HepG2 (cell line): ENCODE results near the gene SHLD1. TPM values are rescaled to one million over a fixed set of nuclear protein-coding genes. Genes with fewer than 3 reads are reported as not detected.

Experiments
- AHR ChIP-seq: IDR thresholded peaks from 2 replicates; pipeline ENCODE4 v1.6.1; 2018; ENCODE audit warnings: missing genetic modification reagents, missing compliant biosample characterization
- ARHGAP35 ChIP-seq: sonication (generic); formaldehyde crosslinking; IDR thresholded peaks from 2 replicates; pipeline ENCODE4 v1.9.0; 2022; ENCODE audit warnings: mild to moderate bottlenecking, inconsistent platforms, moderate library complexity, missing genetic modification reagents, borderline replicate concordance
- ARNT ChIP-seq: fragments of 450-650 bp; IDR thresholded peaks from 2 replicates; pipeline ENCODE4 v1.6.1; 2017
- ATAD3A ChIP-seq: sonication (generic); formaldehyde crosslinking; IDR thresholded peaks from 2 replicates; pipeline ENCODE4 v1.4.0; 2020; ENCODE audit warnings: missing genetic modification reagents
- BHLHE40 ChIP-seq: IDR thresholded peaks from 2 replicates; pipeline ENCODE4 v1.6.1; 2011; ENCODE audit warnings: low read length, improper control_type of control experiment
- FOXK1 ChIP-seq: sonication (generic); formaldehyde crosslinking; IDR thresholded peaks from 2 replicates; pipeline ENCODE4 v1.4.0; 2020; ENCODE audit warnings: low read depth, missing genetic modification reagents, borderline replicate concordance
- GTF2F1 ChIP-seq: fragments of 150-350 bp; IDR thresholded peaks from 2 replicates; pipeline ENCODE4 v1.6.1; 2014; ENCODE audit warnings: low read length
- HNRNPL ChIP-seq: fragments of 200-400 bp; formaldehyde crosslinking; IDR thresholded peaks from 2 replicates; pipeline ENCODE4 v1.6.1; 2017; ENCODE audit warnings: mild to moderate bottlenecking, low read depth, low read length
- JDP2 ChIP-seq: sonication (generic); formaldehyde crosslinking; IDR thresholded peaks from 2 replicates; pipeline ENCODE4 v1.8.1; 2022; ENCODE audit warnings: missing genetic modification reagents, borderline replicate concordance
- KAT7 ChIP-seq: IDR thresholded peaks from 2 replicates; pipeline ENCODE4 v1.6.1; 2018; ENCODE audit warnings: borderline replicate concordance, missing compliant biosample characterization
- MBNL3 ChIP-seq: fragments of 250-450 bp; sonication (Bioruptor Pico); conservative IDR thresholded peaks from 2 replicates; pipeline ENCODE4 v1.8.0; 2022; ENCODE audit warnings: mild to moderate bottlenecking, inconsistent platforms
- MED13 ChIP-seq: sonication (generic); formaldehyde crosslinking; IDR thresholded peaks from 2 replicates; pipeline ENCODE4 v1.5.0; 2020; ENCODE audit warnings: missing genetic modification reagents
- NCOA5 ChIP-seq: sonication (generic); formaldehyde crosslinking; IDR thresholded peaks from 2 replicates; pipeline ENCODE4 v1.4.0; 2020; ENCODE audit warnings: missing genetic modification reagents
- PLSCR1 ChIP-seq: sonication (generic); formaldehyde crosslinking; IDR thresholded peaks from 2 replicates; pipeline ENCODE4 v1.5.0; 2020; ENCODE audit warnings: missing genetic modification reagents, mild to moderate bottlenecking, borderline replicate concordance
- POGK ChIP-seq: sonication (generic); formaldehyde crosslinking; conservative IDR thresholded peaks from 2 replicates; pipeline ENCODE4 v1.8.0; 2022; ENCODE audit warnings: mild to moderate bottlenecking, moderate library complexity, missing genetic modification reagents
- POLR2AphosphoS5 ChIP-seq: IDR thresholded peaks from 2 replicates; pipeline ENCODE4 v1.6.1; 2012; ENCODE audit warnings: low read depth, low read length
- RAD21 ChIP-seq: fragments of 450-650 bp; formaldehyde crosslinking; IDR thresholded peaks from 2 replicates; pipeline ENCODE4 v1.5.0; 2020; ENCODE audit warnings: mild to moderate bottlenecking
- REXO4 ChIP-seq: sonication (generic); formaldehyde crosslinking; IDR thresholded peaks from 2 replicates; pipeline ENCODE4 v1.8.0; 2022; ENCODE audit warnings: missing genetic modification reagents, mild to moderate bottlenecking, borderline replicate concordance
- RFX5 ChIP-seq: IDR thresholded peaks from 2 replicates; pipeline ENCODE4 v1.6.1; 2011; ENCODE audit warnings: low read depth, low read length, improper control_type of control experiment
- RFXANK ChIP-seq: IDR thresholded peaks from 2 replicates; pipeline ENCODE4 v1.6.1; 2016
- TRIM24 ChIP-seq: sonication (generic); formaldehyde crosslinking; IDR thresholded peaks from 2 replicates; pipeline ENCODE4 v1.8.0; 2022; ENCODE audit warnings: mild to moderate bottlenecking, missing genetic modification reagents
- XRCC5 ChIP-seq: fragments of 200-400 bp; formaldehyde crosslinking; optimal IDR thresholded peaks from 2 replicates; pipeline ENCODE3; 2017; ENCODE audit warnings: mild to moderate bottlenecking, low read length
- ZNF562 ChIP-seq: sonication (generic); formaldehyde crosslinking; IDR thresholded peaks from 2 replicates; pipeline ENCODE4 v1.8.0; 2022; ENCODE audit warnings: missing genetic modification reagents, borderline replicate concordance
- polyA plus RNA-seq, 8 experiments: library from polyadenylated mRNA; depleted of rRNA in 3 of 8; stranded (reverse) in 7 of 8; unstranded in 1 of 8; fragments of >200 nt; fragmentation: Illumina TruSeq in 4 of 8; extraction: Trizol in 4 of 8; gene quantifications; 2 replicates each; pipeline versions ENCODE4 v1.2.1 to v1.2.3, GENCODE V29; 2011 to 2016; ENCODE audit warnings: low read depth in 4 of 8, missing spikeins in 1 of 8, mixed read lengths in 1 of 8; ENCODE audit not compliant: insufficient read depth in 1 of 8
- total RNA-seq, 5 experiments: library from RNA; depleted of rRNA; stranded (reverse); fragments of >200 nt; fragmentation: Illumina TruSeq; extraction: Trizol; gene quantifications; 2 replicates each; pipeline ENCODE4 v1.2.3, GENCODE V29; 2016; ENCODE audit warnings: low read depth in 1 of 5
- TF ChIP-seq, protein P1 (sequence below): sonication (generic); formaldehyde crosslinking; IDR thresholded peaks from 2 replicates; pipeline ENCODE4 v1.5.1; 2020; ENCODE audit warnings: missing genetic modification reagents, mild to moderate bottlenecking, borderline replicate concordance
- TF ChIP-seq, protein P2 (sequence below): sonication (generic); formaldehyde crosslinking; IDR thresholded peaks from 2 replicates; pipeline ENCODE4 v1.4.0; 2020; ENCODE audit warnings: missing genetic modification reagents, borderline replicate concordance

Gene SHLD1
- total and polyA plus RNA-seq, 2 of the 13 experiments (the other 11 are each of a cell fraction or from before 2014, with no cell fraction given), result 8.9 to 10.0 TPM

DNA sequence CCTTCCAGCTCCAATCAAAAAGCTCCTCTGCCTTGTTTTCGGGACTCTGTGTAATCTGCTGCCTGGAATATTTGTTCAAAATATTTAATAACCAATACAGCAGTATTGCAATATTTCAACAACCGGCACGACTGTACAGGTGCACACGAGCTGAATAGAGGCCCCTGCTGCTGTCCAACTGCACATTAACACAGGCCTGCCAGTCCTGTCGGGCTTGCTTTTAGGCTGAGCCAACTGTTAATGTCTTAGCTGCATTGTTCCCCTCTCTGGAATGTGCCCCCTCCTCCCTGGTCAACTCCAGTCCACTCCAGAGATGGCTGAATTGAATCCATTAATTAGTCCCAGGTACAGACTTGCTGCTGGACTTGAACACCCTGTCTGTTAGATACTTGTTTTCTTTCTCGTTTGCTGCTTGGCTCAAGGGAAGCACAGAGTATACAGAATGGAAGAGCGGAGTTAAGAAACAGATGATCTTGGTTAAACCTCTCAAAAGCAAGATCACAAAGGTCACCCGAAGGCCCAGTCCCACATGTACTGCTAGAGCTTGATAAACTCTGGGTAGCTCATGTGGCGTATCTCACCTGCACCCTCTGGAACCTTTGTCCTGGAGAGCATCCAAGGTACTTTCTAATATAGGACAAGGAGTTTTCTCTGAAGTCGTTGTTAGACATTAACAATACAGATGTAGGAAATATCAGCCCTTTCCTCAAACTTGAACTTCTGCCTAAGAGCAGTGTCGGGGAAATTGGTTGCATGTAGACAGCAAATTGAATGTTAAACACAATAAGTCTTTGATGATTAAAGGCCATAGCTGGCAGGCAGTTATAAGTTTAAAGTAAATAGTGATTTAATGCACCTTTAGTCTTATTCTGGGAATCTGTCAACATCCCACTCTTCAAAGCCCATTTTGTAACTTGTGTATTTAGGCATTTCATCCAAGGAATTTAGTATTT, 31.9 kb downstream of the SHLD1 start (continued):
- no peak for TF ChIP-seq ARHGAP35 (CRISPR knock-in tag)
- no peak for TF ChIP-seq ARNT
- TF ChIP-seq FOXK1 (CRISPR knock-in tag), result no peak; the same call in 1 of the 2 replicates
- TF ChIP-seq ZNF562 (CRISPR knock-in tag), result no peak
- no peak for TF ChIP-seq JDP2 (CRISPR knock-in tag)
- TF ChIP-seq RAD21 (CRISPR knock-in tag), result no peak
- peak; percentile 33; the same call in 1 of the 2 replicates for TF ChIP-seq RFXANK
- TF ChIP-seq GTF2F1, result no peak
- TF ChIP-seq XRCC5, result no peak
- TF ChIP-seq, protein P1, sequence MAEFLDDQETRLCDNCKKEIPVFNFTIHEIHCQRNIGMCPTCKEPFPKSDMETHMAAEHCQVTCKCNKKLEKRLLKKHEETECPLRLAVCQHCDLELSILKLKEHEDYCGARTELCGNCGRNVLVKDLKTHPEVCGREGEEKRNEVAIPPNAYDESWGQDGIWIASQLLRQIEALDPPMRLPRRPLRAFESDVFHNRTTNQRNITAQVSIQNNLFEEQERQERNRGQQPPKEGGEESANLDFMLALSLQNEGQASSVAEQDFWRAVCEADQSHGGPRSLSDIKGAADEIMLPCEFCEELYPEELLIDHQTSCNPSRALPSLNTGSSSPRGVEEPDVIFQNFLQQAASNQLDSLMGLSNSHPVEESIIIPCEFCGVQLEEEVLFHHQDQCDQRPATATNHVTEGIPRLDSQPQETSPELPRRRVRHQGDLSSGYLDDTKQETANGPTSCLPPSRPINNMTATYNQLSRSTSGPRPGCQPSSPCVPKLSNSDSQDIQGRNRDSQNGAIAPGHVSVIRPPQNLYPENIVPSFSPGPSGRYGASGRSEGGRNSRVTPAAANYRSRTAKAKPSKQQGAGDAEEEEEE (CRISPR knock-in tag), result 0 out of 2 replicates have a peak, but pooled peaks have one; percentile 82
- TF ChIP-seq POLR2AphosphoS5, result no peak
- no peak for TF ChIP-seq ATAD3A (CRISPR knock-in tag)
- no peak for TF ChIP-seq NCOA5 (CRISPR knock-in tag)
- TF ChIP-seq, protein P2, sequence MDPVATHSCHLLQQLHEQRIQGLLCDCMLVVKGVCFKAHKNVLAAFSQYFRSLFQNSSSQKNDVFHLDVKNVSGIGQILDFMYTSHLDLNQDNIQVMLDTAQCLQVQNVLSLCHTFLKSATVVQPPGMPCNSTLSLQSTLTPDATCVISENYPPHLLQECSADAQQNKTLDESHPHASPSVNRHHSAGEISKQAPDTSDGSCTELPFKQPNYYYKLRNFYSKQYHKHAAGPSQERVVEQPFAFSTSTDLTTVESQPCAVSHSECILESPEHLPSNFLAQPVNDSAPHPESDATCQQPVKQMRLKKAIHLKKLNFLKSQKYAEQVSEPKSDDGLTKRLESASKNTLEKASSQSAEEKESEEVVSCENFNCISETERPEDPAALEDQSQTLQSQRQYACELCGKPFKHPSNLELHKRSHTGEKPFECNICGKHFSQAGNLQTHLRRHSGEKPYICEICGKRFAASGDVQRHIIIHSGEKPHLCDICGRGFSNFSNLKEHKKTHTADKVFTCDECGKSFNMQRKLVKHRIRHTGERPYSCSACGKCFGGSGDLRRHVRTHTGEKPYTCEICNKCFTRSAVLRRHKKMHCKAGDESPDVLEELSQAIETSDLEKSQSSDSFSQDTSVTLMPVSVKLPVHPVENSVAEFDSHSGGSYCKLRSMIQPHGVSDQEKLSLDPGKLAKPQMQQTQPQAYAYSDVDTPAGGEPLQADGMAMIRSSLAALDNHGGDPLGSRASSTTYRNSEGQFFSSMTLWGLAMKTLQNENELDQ, result no peak
- 0 out of 2 replicates have a peak, but pooled peaks have one; percentile 48 for TF ChIP-seq POGK (CRISPR knock-in tag)
- peak; percentile 72 for TF ChIP-seq KAT7
- TF ChIP-seq RFX5, result no peak
- TF ChIP-seq BHLHE40, result no peak
- TF ChIP-seq HNRNPL, result no peak
- no peak for TF ChIP-seq MBNL3
- TF ChIP-seq TRIM24 (CRISPR knock-in tag), result 0 out of 2 replicates have a peak, but pooled peaks have one; percentile 10
- TF ChIP-seq PLSCR1 (CRISPR knock-in tag), result no peak
- no peak for TF ChIP-seq MED13 (CRISPR knock-in tag)
- no peak for TF ChIP-seq REXO4 (CRISPR knock-in tag)
- no peak for TF ChIP-seq AHR (CRISPR knock-in tag)
